GM19099 (cell line): ENCODE measurements around the gene PPM1F.

Experiments
- POLR2A ChIP-seq: IDR thresholded peaks from 3 replicates; pipeline ENCODE4 v1.6.1; 2011; ENCODE audit warnings: low read depth; ENCODE audit not compliant: insufficient read length; ENCODE audit errors: extremely low read depth

PPM1F gene

DNA sequence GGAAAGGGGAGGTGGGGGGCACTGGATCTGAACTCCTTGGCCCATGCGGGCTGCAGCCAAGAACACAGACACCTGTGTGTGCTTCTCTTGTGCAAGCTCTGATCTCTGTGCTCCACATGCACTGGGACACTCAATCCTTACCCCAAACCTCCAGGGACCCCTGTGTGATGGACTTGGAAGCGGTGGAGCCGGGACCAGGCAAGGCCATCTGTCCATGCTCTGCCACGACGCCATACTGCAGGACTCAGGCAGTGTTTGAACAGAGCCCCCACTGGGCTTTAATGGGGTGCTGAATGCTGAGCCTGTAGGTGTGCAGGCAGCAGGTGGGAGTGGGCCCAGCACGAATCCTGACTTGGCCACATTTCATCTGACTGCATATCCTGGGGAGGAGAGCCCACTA, 23.4 kb downstream of the PPM1F start:
- no peak for TF ChIP-seq POLR2A

- no peak for TF ChIP-seq POLR2A
Observed at GRCh38 chr22:21928048-21928447, 24.6 kb downstream of the PPM1F start.

DNA sequence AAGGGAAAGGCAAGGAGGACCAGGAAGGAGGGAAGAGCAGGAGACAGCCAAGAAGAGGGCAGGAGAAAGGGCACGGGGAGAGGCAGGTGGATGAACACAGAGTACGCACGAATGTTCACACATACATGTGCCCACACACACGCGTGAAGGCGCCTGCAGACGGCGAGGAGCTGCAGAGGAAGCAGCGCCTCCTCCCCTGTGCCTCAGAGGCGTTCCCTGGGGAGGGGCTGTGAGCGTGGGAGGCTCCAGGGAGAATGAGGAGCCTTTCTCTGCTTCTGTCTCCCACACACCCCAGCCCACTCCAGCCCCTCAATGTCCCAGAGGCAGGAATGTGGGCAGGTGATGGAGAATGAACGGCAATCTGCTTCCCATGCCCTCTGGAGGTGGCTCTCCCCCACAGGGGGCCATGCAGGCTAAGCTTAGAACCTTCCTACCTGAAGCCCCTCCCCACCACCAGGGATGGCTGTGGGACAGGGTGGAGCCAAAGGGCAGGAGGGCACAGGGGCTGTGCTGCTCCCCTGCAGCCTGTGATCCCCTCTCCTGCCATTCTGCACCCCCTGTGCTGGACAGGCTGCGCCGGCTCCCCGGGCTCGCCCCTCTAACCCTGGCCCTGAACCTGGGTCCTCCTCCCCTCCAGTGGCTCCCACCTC, 25.3 kb downstream of the PPM1F start:
- no peak for TF ChIP-seq POLR2A

GRCh38 chr22:21926728-21927127, 25.9 kb downstream of the PPM1F start:
- TF ChIP-seq POLR2A = no peak

DNA sequence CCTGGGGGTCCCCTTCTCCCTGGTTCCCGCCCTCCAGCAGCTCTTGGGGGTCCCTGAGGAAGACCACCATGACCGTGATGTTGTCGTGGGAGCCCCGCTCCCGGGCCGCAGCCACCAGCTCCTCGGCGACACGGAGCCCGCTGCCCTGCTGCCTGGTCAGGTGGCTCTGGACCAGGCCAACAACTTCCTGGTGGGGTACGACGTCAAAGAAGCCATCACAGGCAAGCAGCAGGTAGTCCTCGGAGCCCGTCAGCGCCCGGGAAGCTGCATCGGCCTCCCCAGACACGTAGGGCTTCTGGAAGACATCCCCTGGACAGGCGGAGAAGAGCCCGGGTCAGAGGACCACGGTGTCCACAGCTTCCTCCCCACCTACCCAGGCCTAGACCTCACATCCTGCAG, 29.5 kb downstream of the PPM1F start:
- TF ChIP-seq POLR2A = no peak

DNA sequence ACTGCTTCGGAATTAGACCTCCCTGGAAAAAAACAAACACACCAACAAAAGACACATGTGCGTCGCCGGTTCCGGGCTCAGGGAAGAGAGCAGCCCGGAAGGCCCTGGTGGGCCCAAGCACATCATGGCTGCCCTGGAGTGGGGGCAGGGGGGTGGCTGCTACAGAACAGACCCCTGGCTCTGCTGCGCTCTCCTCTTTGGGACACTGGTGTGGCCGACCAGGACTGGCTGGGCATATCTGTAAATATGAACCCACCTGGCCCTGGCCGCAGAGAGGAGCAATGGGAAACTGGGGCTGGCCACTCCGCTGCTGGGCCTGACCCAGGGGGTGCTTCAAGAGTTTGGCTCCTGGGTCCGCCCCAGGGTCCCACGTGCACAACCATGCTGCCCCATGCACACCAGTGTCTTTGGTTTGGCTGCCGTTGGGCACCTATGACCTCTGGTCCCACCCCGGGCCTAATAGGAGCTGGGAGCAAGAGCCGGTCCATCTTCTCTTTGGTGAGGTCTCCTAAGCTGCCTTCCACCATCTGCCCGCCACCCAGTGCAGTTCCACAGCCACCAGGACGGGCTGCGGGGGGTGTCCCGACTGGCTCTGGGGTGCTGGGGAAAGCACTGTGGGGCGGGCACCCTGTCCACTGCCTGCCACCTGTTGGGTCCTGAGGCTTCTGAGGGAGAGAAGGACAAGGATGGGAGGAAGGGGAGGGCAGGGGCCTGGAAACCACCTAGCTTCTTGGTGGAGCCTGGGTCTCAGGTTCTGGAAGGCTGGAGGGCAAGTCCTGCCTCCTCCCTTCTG, 30.1 kb downstream of the PPM1F start:
- no peak for TF ChIP-seq POLR2A

GRCh38 chr22:21921729-21922128, 30.9 kb downstream of the PPM1F start:
- no peak for TF ChIP-seq POLR2A

GRCh38 chr22:21921184-21921721, 31.4 kb downstream of the PPM1F start:
- TF ChIP-seq POLR2A = no peak

DNA sequence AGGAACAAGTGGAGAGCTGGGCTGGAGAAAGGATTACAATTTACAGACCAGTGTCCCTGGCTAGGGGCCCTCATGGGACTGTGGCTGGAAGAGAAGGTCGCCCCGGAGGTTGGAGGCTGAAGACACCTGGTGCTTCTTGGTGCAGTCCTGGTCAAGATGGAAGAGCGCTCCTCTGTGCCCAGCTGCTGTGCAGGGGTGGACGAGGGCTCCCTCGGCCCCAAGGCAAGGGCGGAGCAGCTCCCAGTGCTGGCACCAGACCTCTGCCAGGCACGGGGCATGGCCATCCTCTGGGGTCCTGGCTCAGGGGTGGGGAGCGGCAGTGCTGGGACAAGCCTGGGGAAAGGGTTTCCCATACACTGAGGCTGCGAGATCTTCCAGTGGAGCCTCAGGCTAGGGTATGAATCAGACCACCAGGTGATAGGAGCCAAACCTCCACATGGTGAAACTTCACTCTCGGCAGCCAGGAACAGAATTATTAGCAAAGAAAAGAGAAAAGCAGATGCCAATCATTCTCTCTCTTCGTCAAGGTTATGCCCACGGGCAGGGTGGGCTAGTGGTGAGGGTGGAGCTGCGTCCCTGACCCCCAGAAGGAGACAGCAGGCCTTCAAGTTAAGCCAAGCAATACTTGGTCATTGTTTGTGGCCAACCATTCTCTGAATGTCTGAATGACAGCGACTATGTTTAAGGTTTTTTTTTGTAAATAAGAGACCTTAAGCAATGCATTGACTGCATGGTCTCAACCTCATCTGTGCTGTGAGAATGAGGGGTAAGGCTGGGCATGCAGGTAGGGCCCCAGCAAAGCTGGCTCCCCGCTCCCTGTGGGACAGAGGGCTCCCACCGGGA, 32.1 kb downstream of the PPM1F start:
- no peak for TF ChIP-seq POLR2A

DNA sequence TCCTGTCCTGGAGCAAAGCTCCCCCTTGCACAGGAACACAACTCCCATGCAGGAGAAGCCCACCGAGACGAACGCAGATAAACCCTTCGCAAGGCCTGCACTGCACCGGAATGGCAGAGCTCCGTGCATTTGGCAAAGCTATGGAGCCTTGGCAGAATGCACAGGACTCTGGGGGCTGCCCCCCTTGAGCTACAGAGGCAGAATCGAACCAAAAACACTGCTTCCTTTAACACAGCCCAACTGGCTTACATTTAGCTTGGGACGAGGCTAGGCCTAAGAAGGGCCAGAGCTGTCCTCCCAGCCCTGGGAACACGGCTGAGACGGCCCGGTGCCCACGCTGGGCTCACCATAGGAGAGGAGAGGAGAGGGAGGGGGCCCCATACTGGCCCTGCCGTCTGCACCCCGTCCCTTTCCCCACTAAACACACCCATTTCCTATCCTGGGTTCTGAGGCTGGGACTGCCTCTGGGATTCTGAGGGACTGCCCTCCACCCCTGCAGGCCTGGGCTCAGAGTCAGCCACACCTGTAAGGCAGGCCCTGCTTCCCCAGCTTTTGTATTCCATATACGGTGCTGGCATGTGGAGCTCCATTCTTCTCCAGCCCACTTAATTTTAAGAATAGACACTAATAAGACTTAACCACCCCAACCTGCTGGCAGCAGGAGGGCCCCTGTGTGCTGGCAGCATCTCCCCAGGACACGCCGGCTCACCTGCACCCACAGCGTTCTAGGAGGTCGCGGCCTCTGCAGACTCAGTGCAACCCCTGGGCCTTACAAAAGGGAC, 32.9 kb downstream of the PPM1F start:
- no peak for TF ChIP-seq POLR2A

- TF ChIP-seq POLR2A = no peak
Observed at GRCh38 chr22:21918466-21919185, 34.0 kb downstream of the PPM1F start.

GRCh38 chr22:21917959-21918261, 34.7 kb downstream of the PPM1F start:
- TF ChIP-seq POLR2A = no peak

DNA sequence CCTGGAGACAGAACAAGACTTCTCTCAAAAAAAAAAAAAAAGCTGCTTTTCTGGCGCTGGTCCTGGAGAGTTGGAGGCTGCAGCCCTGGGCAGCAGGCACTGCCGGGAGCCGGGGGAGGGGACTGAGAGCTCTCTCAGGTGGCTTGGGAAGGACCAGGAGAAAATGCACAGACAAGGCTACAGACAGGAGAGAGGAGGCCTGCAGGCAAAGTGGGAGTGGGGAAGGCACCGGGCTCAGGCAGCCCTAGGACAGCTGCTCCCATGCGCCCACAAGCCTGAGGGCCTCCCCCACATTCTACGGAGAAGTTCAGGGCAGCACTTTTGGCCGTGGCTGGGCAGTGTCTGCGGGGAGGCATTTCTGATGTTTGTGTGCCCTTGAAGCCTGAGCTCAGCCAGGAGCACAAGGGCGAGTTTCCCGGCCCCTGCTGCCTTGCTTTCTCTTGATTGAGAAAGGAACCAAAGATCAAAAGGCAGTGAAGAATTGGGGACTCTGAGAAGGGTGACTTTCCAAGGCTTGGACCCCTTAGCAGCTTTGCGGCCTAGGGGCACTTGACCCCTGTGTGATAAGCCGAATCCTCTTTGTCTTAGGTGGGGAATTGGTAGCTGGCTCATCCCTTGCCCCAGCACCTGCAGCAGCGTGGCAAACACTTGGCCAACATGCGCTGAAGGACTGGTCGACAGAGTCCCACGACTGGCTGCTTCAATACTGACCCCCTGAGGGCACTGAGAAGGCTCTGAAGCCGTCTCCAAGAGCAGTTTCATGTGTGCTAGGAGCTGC, 35.3 kb downstream of the PPM1F start:
- no peak for TF ChIP-seq POLR2A
